DND-41 (cell line): ENCODE data around the gene LRRC3C.

Experiments
- ATAC-seq: fragments of 200-7000 bp; cut with Tn5 transposase; 3 replicates; pipeline ENCODE4 v1.9.1; 2021; ENCODE audit warnings: low read depth; ENCODE audit not compliant: insufficient read depth
- DNase-seq: peaks from one replicate; pipeline ENCODE4 v3.0.0-alpha.2; 2020
- H2AFZ ChIP-seq: 2 replicates; pipeline ENCODE4 v1.6.0; 2012; ENCODE audit warnings: low read depth, low read length
- H3K27ac ChIP-seq: 2 replicates; pipeline ENCODE4 v1.5.1; 2012; ENCODE audit warnings: low read length, inconsistent platforms
- H3K27me3 ChIP-seq: fragments of 200-600 bp; sonication (generic); 2 replicates; pipeline ENCODE4 v1.6.0; 2012; ENCODE audit warnings: low read length, mild to moderate bottlenecking, inconsistent platforms; ENCODE audit not compliant: insufficient read depth, poor library complexity
- H3K36me3 ChIP-seq: 2 replicates; pipeline ENCODE4 v1.5.1; 2012; ENCODE audit warnings: low read length, inconsistent platforms; ENCODE audit not compliant: insufficient read depth
- H3K4me1 ChIP-seq: 2 replicates; pipeline ENCODE4 v1.5.1; 2012; ENCODE audit warnings: mild to moderate bottlenecking, low read length; ENCODE audit not compliant: insufficient read depth
- H3K4me2 ChIP-seq: 2 replicates; pipeline ENCODE4 v1.6.0; 2012; ENCODE audit warnings: mild to moderate bottlenecking, moderate library complexity, low read length, inconsistent platforms; ENCODE audit not compliant: insufficient read depth
- H3K4me3 ChIP-seq, 2 experiments: fragments of 200-600 bp in 1 of 2; shearing (Covaris generic) in 1 of 2; 2 replicates each; pipeline ENCODE4 v1.5.1; 2012 to 2016; ENCODE audit warnings: inconsistent platforms in 2 of 2, low read length in 2 of 2, mild to moderate bottlenecking in 2 of 2, low read depth in 1 of 2, moderate library complexity in 1 of 2
- H3K79me2 ChIP-seq: 2 replicates; pipeline ENCODE4 v1.6.0; 2012; ENCODE audit warnings: low read length, inconsistent platforms; ENCODE audit not compliant: insufficient read depth
- H3K9ac ChIP-seq: 2 replicates; pipeline ENCODE4 v1.6.0; 2012; ENCODE audit warnings: low read depth, mild to moderate bottlenecking, inconsistent platforms, low read length, moderate library complexity
- H3K9me3 ChIP-seq: 2 replicates; pipeline ENCODE4 v1.5.1; 2012; ENCODE audit warnings: low read length, moderate library complexity, mild to moderate bottlenecking, inconsistent platforms; ENCODE audit not compliant: insufficient read depth, severe bottlenecking
- H4K20me1 ChIP-seq: 2 replicates; pipeline ENCODE4 v1.6.0; 2012; ENCODE audit warnings: low read length; ENCODE audit not compliant: insufficient read depth
- EZH2 ChIP-seq: IDR thresholded peaks from 3 replicates; pipeline ENCODE4 v1.6.1; 2012; ENCODE audit warnings: borderline replicate concordance, low read depth, mild to moderate bottlenecking, moderate library complexity, low read length, inconsistent platforms; ENCODE audit not compliant: severe bottlenecking
- TF ChIP-seq, protein P1 (sequence below): IDR thresholded peaks from 2 replicates; pipeline ENCODE4 v1.5.1; 2012; ENCODE audit warnings: borderline replicate concordance, low read length, moderate library complexity, mild to moderate bottlenecking; ENCODE audit not compliant: poor library complexity, severe bottlenecking; ENCODE audit errors: extremely low read depth

LRRC3C gene

GRCh38 chr17:39920218-39921210 lies 7.0 kb upstream of the LRRC3C start:
- Histone ChIP-seq H3K36me3 (peaks cover 77% of the 10 kb centered on the region), H3K4me3 (no peak overlapping the region), H2AFZ (no peak overlapping the region), H3K27ac (peak overlapping the region; percentile 42; the same call in 1 of the 2 replicates), H4K20me1 (peaks cover 38% of the 10 kb centered on the region), H3K27me3 (no peaks in the 10 kb centered on the region), H3K79me2 (peaks cover 23% of the 10 kb centered on the region), H3K4me1 (peaks cover 19% of the 10 kb centered on the region), H3K4me2 (no peak overlapping the region), H3K9me3 (no peaks in the 10 kb centered on the region), H3K9ac (no peak overlapping the region)
- ATAC-seq (peak; percentile 59), DNase-seq (peak; percentile 56)
- TF ChIP-seq, protein P1, sequence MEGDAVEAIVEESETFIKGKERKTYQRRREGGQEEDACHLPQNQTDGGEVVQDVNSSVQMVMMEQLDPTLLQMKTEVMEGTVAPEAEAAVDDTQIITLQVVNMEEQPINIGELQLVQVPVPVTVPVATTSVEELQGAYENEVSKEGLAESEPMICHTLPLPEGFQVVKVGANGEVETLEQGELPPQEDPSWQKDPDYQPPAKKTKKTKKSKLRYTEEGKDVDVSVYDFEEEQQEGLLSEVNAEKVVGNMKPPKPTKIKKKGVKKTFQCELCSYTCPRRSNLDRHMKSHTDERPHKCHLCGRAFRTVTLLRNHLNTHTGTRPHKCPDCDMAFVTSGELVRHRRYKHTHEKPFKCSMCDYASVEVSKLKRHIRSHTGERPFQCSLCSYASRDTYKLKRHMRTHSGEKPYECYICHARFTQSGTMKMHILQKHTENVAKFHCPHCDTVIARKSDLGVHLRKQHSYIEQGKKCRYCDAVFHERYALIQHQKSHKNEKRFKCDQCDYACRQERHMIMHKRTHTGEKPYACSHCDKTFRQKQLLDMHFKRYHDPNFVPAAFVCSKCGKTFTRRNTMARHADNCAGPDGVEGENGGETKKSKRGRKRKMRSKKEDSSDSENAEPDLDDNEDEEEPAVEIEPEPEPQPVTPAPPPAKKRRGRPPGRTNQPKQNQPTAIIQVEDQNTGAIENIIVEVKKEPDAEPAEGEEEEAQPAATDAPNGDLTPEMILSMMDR = no peak
- TF ChIP-seq EZH2 = no peak

DNA sequence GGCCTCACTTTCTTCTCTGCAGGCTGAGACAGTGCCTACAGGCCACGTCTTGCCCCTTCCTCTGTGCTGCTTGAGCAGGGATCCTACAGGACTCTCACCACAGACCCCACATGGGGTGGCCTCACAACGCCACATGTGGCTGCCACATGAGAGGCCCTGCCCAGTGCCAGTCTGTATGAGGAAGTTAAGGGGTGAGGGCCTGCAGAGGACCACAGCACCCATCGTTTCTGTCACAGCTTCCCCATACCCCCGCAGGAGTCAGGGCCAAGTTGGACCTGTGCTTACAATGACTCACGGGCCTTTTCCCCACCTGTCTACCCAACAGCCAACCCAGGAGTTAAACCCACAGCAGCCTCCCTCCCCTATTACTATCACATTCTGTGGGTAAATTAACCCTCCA lies 6.2 kb upstream of the LRRC3C start:
- Histone ChIP-seq H3K27me3 (no peaks in the 10 kb centered on the region), H3K27ac (peak overlapping the region; percentile 42; the same call in 1 of the 2 replicates), H3K79me2 (peaks cover 31% of the 10 kb centered on the region), H3K4me3 (no peak overlapping the region), H3K4me1 (peaks cover 27% of the 10 kb centered on the region), H3K9ac (no peak overlapping the region), H2AFZ (no peak overlapping the region), H4K20me1 (peaks cover 45% of the 10 kb centered on the region), H3K9me3 (no peaks in the 10 kb centered on the region), H3K36me3 (peaks cover 77% of the 10 kb centered on the region), H3K4me2 (no peak overlapping the region)
- no peak for TF ChIP-seq EZH2
- TF ChIP-seq, protein P1 = no peak
- DNase-seq (no peak), ATAC-seq (no peak)

DNA sequence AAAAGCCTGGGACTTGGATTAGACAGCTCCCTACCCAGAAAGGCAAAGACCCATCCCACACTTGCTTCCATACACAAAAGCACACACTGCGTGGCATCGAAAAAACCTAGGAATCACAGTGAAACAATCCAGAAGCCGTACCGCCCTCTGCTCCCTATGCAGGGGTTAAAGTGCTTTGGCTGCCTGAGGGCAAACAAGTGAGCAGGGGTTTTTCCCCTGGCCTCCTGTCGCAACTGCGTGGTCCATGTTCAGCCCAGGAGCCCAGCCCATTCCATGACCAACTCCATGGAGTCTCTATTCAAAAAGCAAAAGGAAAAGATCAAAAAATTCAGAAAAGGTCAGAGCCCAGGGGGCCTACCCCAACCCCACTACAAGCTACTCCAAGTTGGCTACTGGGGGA lies 5.5 kb upstream of the LRRC3C start:
- H3K27me3 ChIP-seq = no peaks in the 10 kb centered on the region
- peaks cover 71% of the 10 kb centered on the region for H3K36me3 ChIP-seq
- H3K9ac ChIP-seq = no peak overlapping the region
- no peak overlapping the region for H2AFZ ChIP-seq
- ATAC-seq = no peak
- H3K9me3 ChIP-seq = no peaks in the 10 kb centered on the region
- no peak for DNase-seq
- H4K20me1 ChIP-seq = peaks cover 49% of the 10 kb centered on the region
- H3K4me3 ChIP-seq = no peak overlapping the region
- no peak overlapping the region for H3K4me2 ChIP-seq
- peaks cover 38% of the 10 kb centered on the region for H3K79me2 ChIP-seq
- H3K27ac ChIP-seq = no peak overlapping the region
- TF ChIP-seq EZH2 = no peak
- TF ChIP-seq, protein P1 = no peak
- peaks cover 32% of the 10 kb centered on the region for H3K4me1 ChIP-seq
